Hepatocyte (in vitro differentiated cells): ENCODE measurements around the gene FAM169A.

Experiments
- EZH2 ChIP-seq: fragments of 200-600 bp; sonication (generic); IDR thresholded peaks from 2 replicates; pipeline ENCODE4 v1.6.1; 2016; ENCODE audit warnings: antibody characterized with exemption, mild to moderate bottlenecking, borderline replicate concordance
- TF ChIP-seq, protein P1 (sequence below): fragments of 200-600 bp; sonication (generic); IDR thresholded peaks from 2 replicates; pipeline ENCODE4 v1.5.1; 2016; ENCODE audit warnings: antibody characterized with exemption, mild to moderate bottlenecking; ENCODE audit not compliant: poor library complexity

- TF ChIP-seq, protein P1, sequence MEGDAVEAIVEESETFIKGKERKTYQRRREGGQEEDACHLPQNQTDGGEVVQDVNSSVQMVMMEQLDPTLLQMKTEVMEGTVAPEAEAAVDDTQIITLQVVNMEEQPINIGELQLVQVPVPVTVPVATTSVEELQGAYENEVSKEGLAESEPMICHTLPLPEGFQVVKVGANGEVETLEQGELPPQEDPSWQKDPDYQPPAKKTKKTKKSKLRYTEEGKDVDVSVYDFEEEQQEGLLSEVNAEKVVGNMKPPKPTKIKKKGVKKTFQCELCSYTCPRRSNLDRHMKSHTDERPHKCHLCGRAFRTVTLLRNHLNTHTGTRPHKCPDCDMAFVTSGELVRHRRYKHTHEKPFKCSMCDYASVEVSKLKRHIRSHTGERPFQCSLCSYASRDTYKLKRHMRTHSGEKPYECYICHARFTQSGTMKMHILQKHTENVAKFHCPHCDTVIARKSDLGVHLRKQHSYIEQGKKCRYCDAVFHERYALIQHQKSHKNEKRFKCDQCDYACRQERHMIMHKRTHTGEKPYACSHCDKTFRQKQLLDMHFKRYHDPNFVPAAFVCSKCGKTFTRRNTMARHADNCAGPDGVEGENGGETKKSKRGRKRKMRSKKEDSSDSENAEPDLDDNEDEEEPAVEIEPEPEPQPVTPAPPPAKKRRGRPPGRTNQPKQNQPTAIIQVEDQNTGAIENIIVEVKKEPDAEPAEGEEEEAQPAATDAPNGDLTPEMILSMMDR = no peak
- TF ChIP-seq EZH2 = no peak
Observed at GRCh38 chr5:74801197-74801596, 65.0 kb downstream of the FAM169A start.
